Neural cell (in vitro differentiated cells): ENCODE results near the gene NR2C2AP. TPM values are rescaled to one million over a fixed set of nuclear protein-coding genes. Genes with fewer than 3 reads are reported as not detected.

Experiments used
- H2AFZ ChIP-seq: fragments of 200-600, 300-800 bp; sonication (generic), shearing (Covaris generic); 2 replicates; pipeline ENCODE4 v1.6.0; 2014; ENCODE audit warnings: low read depth, mild to moderate bottlenecking, antibody characterized with exemption, low read length, moderate library complexity
- H3F3A ChIP-seq: fragments of 200-600 bp; shearing (Covaris generic); 2 replicates; pipeline ENCODE4 v1.6.1; 2016; ENCODE audit warnings: mild to moderate bottlenecking, moderate library complexity, mixed read lengths, antibody characterized with exemption, low read length; ENCODE audit not compliant: insufficient read depth, poor library complexity, severe bottlenecking
- H3K27ac ChIP-seq: fragments of 200-600, 300-800 bp; sonication (generic), shearing (Covaris generic); 2 replicates; pipeline ENCODE4 v1.5.1; 2014; ENCODE audit warnings: mild to moderate bottlenecking, low read length, moderate library complexity
- H3K27me3 ChIP-seq: fragments of 300-800, 200-600 bp; sonication (generic), shearing (Covaris generic); 2 replicates; pipeline ENCODE4 v1.6.0; 2014; ENCODE audit warnings: mild to moderate bottlenecking, low read depth, low read length, moderate library complexity; ENCODE audit not compliant: insufficient read depth
- H3K36me3 ChIP-seq: fragments of 300-800, 200-600 bp; sonication (generic), shearing (Covaris generic); 2 replicates; pipeline ENCODE4 v1.5.1; 2014; ENCODE audit warnings: mild to moderate bottlenecking, antibody characterized with exemption, low read length, moderate library complexity; ENCODE audit not compliant: insufficient read depth
- H3K4me2 ChIP-seq: fragments of 300-800, 200-600 bp; sonication (generic), shearing (Covaris generic); 2 replicates; pipeline ENCODE4 v1.6.0; 2014; ENCODE audit warnings: mild to moderate bottlenecking, low read length
- H3K4me3 ChIP-seq: fragments of 300-800, 200-600 bp; sonication (generic), shearing (Covaris generic); 2 replicates; pipeline ENCODE4 v1.5.1; 2014; ENCODE audit warnings: mild to moderate bottlenecking, low read length, moderate library complexity
- H3K79me2 ChIP-seq: fragments of 200-600 bp; shearing (Covaris generic); replicated peaks from 2 replicates; pipeline ENCODE4 v1.6.0; 2014; ENCODE audit warnings: mild to moderate bottlenecking, low read length, moderate library complexity; ENCODE audit not compliant: insufficient read depth
- H3K9ac ChIP-seq: fragments of 300-800, 200-600 bp; sonication (generic), shearing (Covaris generic); 2 replicates; pipeline ENCODE4 v1.6.1; 2016; ENCODE audit warnings: mild to moderate bottlenecking, low read length, mixed read lengths
- H3K9me2 ChIP-seq: fragments of 200-600 bp; shearing (Covaris generic); 2 replicates; pipeline ENCODE4 v1.6.1; 2016; ENCODE audit warnings: mild to moderate bottlenecking, low read length, mixed read lengths; ENCODE audit not compliant: insufficient read depth
- H3K9me3 ChIP-seq: fragments of 200-600, 300-800 bp; sonication (generic), shearing (Covaris generic); 2 replicates; pipeline ENCODE4 v1.6.1; 2016; ENCODE audit warnings: mild to moderate bottlenecking, mixed run types, low read length, moderate library complexity, mixed read lengths
- H4K20me1 ChIP-seq: fragments of 200-600 bp; shearing (Covaris generic); 2 replicates; pipeline ENCODE4 v1.6.1; 2016; ENCODE audit warnings: mild to moderate bottlenecking, mixed run types; ENCODE audit not compliant: insufficient read depth
- CTCF ChIP-seq: fragments of 450-650 bp; IDR thresholded peaks from 2 replicates; pipeline ENCODE4 v1.5.1; 2014; ENCODE audit warnings: antibody characterized with exemption, mild to moderate bottlenecking, moderate library complexity; ENCODE audit not compliant: poor library complexity, severe bottlenecking
- EP300 ChIP-seq: fragments of 450-650 bp; conservative IDR thresholded peaks from 2 replicates; pipeline ENCODE4 v1.6.1; 2014; ENCODE audit warnings: antibody characterized with exemption, mild to moderate bottlenecking, moderate library complexity; ENCODE audit not compliant: poor library complexity, severe bottlenecking
- EZH2 ChIP-seq: fragments of 200-600, 300-800 bp; shearing (Covaris generic), sonication (generic); IDR thresholded peaks from 2 replicates; pipeline ENCODE4 v1.6.1; 2014; ENCODE audit warnings: antibody characterized with exemption, low read length, borderline replicate concordance, mild to moderate bottlenecking; ENCODE audit not compliant: insufficient read depth, poor library complexity, severe bottlenecking
- MXI1 ChIP-seq: fragments of 450-650 bp; conservative IDR thresholded peaks from 2 replicates; pipeline ENCODE4 v1.6.1; 2014; ENCODE audit warnings: antibody characterized with exemption, mild to moderate bottlenecking; ENCODE audit not compliant: poor library complexity, severe bottlenecking
- POLR2AphosphoS5 ChIP-seq: IDR thresholded peaks from 2 replicates; pipeline ENCODE4 v1.6.1; 2012
- RAD21 ChIP-seq: fragments of 450-650 bp; conservative IDR thresholded peaks from 2 replicates; pipeline ENCODE4 v1.6.1; 2014; ENCODE audit warnings: antibody characterized with exemption, mild to moderate bottlenecking, moderate library complexity
- REST ChIP-seq: IDR thresholded peaks from 2 replicates; pipeline ENCODE4 v1.6.1; 2012; ENCODE audit warnings: borderline replicate concordance
- SMC3 ChIP-seq: fragments of 450-650 bp; conservative IDR thresholded peaks from 2 replicates; pipeline ENCODE4 v1.6.1; 2014; ENCODE audit warnings: antibody characterized with exemption, mild to moderate bottlenecking, moderate library complexity; ENCODE audit not compliant: poor library complexity
- TAF1 ChIP-seq: IDR thresholded peaks from 2 replicates; pipeline ENCODE4 v1.6.1; 2012; ENCODE audit warnings: low read depth
- polyA plus RNA-seq: library from polyadenylated mRNA; depleted of rRNA; stranded (reverse); fragments of >200 nt; gene quantifications from 2 replicates; pipeline ENCODE4 v1.2.3, GENCODE V29; 2014

Gene NR2C2AP
- polyA plus RNA-seq, 1 donor from 2014 or later = 15.1 TPM

- H3K27ac ChIP-seq = peak overlapping the region; percentile 94
- peaks cover 15% of the 10 kb centered on the region for H3K79me2 ChIP-seq
- H3K4me2 ChIP-seq = peak overlapping the region; percentile 65
- no peaks in the 10 kb centered on the region for H4K20me1 ChIP-seq
- H3K9me2 ChIP-seq = no peaks in the 10 kb centered on the region
- no peaks in the 10 kb centered on the region for H3K36me3 ChIP-seq
- peak overlapping the region; percentile 77 for H3K4me3 ChIP-seq
- peak overlapping the region; percentile 80 for H2AFZ ChIP-seq
- H3F3A ChIP-seq = no peaks in the 10 kb centered on the region
- no peaks in the 10 kb centered on the region for H3K9me3 ChIP-seq
- TF ChIP-seq SMC3 = no peak
- no peak for TF ChIP-seq REST
- no peak for TF ChIP-seq RAD21
- TF ChIP-seq EZH2 = no peak
- no peak for TF ChIP-seq MXI1
- TF ChIP-seq TAF1 = no peak
- TF ChIP-seq CTCF = no peak
- H3K27me3 ChIP-seq = no peaks in the 10 kb centered on the region
- peak overlapping the region; percentile 86 for H3K9ac ChIP-seq
Observed at GRCh38 chr19:19191768-19192077, 11.5 kb downstream of the NR2C2AP start.

DNA sequence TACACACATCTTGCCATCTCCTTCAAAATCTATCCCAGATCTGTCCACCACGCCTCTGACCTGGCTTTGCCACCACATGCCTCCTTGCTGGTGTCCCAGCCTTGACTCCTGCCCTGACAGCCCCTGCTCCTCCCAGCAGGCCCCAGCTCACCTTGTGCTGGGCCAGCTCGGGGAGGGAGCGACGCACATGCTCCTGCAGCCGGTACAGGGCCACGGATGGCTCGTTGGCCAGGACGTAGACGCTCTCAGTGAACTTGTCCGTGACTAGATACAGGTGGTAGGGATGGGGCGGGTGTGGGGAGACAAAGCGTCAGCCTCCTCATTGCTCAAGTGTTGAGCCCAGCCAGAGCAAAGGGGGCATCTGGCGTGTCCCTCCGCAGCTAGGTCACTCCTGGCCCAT lies 16.5 kb downstream of the NR2C2AP start:
- no peak overlapping the region for H2AFZ ChIP-seq
- no peaks in the 10 kb centered on the region for H3K27me3 ChIP-seq
- H3K9me2 ChIP-seq = no peaks in the 10 kb centered on the region
- H3K9ac ChIP-seq = no peak overlapping the region
- no peak overlapping the region for H3K4me2 ChIP-seq
- H3K27ac ChIP-seq = no peak overlapping the region
- H3K79me2 ChIP-seq = peaks cover 15% of the 10 kb centered on the region
- TF ChIP-seq REST (no peak), SMC3 (no peak), RAD21 (no peak), TAF1 (no peak), EZH2 (no peak), POLR2AphosphoS5 (no peak), MXI1 (no peak), CTCF (no peak), EP300 (no peak)
- no peak overlapping the region for H3K4me3 ChIP-seq
- H3K36me3 ChIP-seq = no peaks in the 10 kb centered on the region
- no peaks in the 10 kb centered on the region for H3F3A ChIP-seq
- H4K20me1 ChIP-seq = no peaks in the 10 kb centered on the region
- no peaks in the 10 kb centered on the region for H3K9me3 ChIP-seq
